Ascending aorta (tissue), 2 donors: Measurements from ENCODE around the gene SYT1. TPM values are rescaled to one million over a fixed set of nuclear protein-coding genes. Genes with fewer than 3 reads are reported as not detected.

Source experiments
- DNase-seq, 2 donors: peaks; one replicate each; pipeline ENCODE4 v3.0.0-alpha.2; 2019; ENCODE audit warnings: low spot score in 2 of 2
- H3K27ac ChIP-seq, 2 donors: fragments of 200-600 bp; sonication (generic); one replicate each; pipeline ENCODE4 v1.5.1; 2016 to 2017; ENCODE audit warnings: mild to moderate bottlenecking in 1 of 2
- H3K27me3 ChIP-seq: fragments of 200-600 bp; sonication (generic); one replicate; pipeline ENCODE4 v1.5.1; 2017
- H3K36me3 ChIP-seq, 2 donors: fragments of 200-600 bp; sonication (generic); one replicate each; pipeline ENCODE4 v1.5.1; 2016
- H3K4me1 ChIP-seq, 2 donors: fragments of 200-600 bp; sonication (generic); one replicate each; pipeline ENCODE4 v1.5.1; 2016 to 2017; ENCODE audit warnings: mild to moderate bottlenecking in 1 of 2
- H3K4me3 ChIP-seq, 2 donors: fragments of 200-600 bp; sonication (generic); one replicate each; pipeline ENCODE4 v1.5.1; 2016 to 2017; ENCODE audit warnings: mild to moderate bottlenecking in 1 of 2
- H3K9me3 ChIP-seq, 2 donors: fragments of 200-600 bp; sonication (generic); one replicate each; pipeline ENCODE4 v1.5.1; 2016
- intact Hi-C: fragments of 100-400 bp; cut with DNase I; formaldehyde crosslinking; loops from one replicate; pipeline ENCODE4 v1.15.1; 2023
- total RNA-seq: library from RNA; depleted of rRNA; stranded (reverse); fragments of >200 nt; gene quantifications from one replicate; pipeline ENCODE4 v1.1.0, GENCODE V29; 2016
- TF ChIP-seq, protein P1 (sequence below), 3 experiments: fragments of 200-600 bp in 2 of 3; fragments of 450-650 bp in 1 of 3; sonication (generic) in 2 of 3; IDR thresholded peaks; one replicate each; pipeline ENCODE4 v1.5.1; 2016 to 2019; ENCODE audit warnings: antibody characterized with exemption in 3 of 3, mild to moderate bottlenecking in 1 of 3, moderate library complexity in 1 of 3

The SYT1 gene
- total RNA-seq, 1 donor from 2014 or later: 0.64 TPM

DNA sequence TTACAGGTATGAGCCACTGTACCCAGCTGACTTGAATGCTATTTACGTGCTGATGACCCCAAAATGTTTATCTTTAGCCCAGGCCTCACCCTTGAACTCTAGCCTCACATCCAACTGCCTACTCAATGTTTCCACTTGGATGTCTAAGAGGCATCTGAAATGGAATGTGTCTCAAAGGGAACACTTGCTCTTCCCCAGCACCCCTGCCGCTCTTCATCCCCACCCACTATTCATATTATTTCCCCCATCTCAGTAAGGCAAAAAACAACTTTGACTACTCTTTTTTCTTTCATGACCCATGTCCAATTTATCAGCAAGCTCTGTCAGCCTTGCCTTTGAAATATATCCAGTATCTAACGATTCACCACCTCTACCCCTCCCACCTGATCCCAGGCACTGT, 621.6 kb downstream of the SYT1 start:
- TF ChIP-seq, protein P1, sequence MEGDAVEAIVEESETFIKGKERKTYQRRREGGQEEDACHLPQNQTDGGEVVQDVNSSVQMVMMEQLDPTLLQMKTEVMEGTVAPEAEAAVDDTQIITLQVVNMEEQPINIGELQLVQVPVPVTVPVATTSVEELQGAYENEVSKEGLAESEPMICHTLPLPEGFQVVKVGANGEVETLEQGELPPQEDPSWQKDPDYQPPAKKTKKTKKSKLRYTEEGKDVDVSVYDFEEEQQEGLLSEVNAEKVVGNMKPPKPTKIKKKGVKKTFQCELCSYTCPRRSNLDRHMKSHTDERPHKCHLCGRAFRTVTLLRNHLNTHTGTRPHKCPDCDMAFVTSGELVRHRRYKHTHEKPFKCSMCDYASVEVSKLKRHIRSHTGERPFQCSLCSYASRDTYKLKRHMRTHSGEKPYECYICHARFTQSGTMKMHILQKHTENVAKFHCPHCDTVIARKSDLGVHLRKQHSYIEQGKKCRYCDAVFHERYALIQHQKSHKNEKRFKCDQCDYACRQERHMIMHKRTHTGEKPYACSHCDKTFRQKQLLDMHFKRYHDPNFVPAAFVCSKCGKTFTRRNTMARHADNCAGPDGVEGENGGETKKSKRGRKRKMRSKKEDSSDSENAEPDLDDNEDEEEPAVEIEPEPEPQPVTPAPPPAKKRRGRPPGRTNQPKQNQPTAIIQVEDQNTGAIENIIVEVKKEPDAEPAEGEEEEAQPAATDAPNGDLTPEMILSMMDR (IDR thresholded peaks at IDR 0.05): no peak
- intact Hi-C loops: no loop called here
- Histone ChIP-seq H3K4me1 (no peaks in the 10 kb centered on the region), H3K27me3 (no peaks in the 10 kb centered on the region), H3K36me3 (no peaks in the 10 kb centered on the region), H3K4me3 (no peak overlapping the region), H3K9me3 (no peaks in the 10 kb centered on the region), H3K27ac (no peak overlapping the region)
- DNase-seq: no peak

DNA sequence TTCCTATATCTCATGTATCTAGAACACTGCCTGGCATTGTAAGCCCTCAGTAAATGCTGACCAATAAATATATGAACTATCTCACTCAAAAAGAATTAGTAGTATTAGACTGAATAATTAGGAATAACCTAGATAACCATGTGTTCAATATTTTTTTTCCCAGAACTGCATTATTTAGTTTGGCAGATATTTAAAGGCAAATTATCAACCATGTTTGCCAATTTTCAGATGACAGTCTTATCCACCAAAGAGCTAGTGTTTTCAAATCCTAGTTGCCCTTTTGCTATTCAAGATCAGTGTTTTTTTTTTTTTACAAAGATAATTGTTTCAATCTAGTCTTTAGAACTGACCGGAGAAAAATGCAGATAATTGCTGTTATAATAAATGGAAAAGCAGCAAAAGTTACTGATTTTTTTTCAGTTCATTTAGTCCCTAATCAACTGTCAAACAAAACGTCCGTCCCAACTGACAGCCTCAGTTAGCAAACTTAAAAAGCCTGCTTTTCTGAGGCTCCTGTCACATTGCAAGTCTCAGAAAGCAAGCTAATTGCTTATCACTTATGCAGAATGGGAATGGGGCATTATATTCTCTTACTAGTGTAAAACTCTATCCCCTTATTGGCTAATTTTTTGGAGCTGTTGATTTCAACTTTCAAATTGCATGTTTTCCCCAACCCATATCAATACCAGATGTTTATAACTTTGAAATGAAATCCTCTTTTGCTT, 623.0 kb downstream of the SYT1 start:
- intact Hi-C loops: no loop called here
- H3K27ac ChIP-seq: no peak overlapping the region
- no peak for DNase-seq
- peaks cover 0 to 11% of the 10 kb centered on the region in 2 donors for H3K9me3 ChIP-seq
- TF ChIP-seq, protein P1 (IDR thresholded peaks at IDR 0.05): no peak
- H3K27me3 ChIP-seq: no peaks in the 10 kb centered on the region
- H3K4me1 ChIP-seq: no peaks in the 10 kb centered on the region
- H3K4me3 ChIP-seq: no peak overlapping the region
- H3K36me3 ChIP-seq: no peaks in the 10 kb centered on the region
